ENCODE data around the gene NUB1.

Gene NUB1

GRCh38 chr7:151349507-151349853 lies 7.9 kb downstream of the NUB1 start:
- H3K9ac ChIP-seq (ENCODE audit: low read length): peak overlapping the region; percentile 53
- H2AFZ ChIP-seq (ENCODE audit: low read length): no peak overlapping the region
- H3K4me3 ChIP-seq (ENCODE audit: low read depth, low read length, poor library complexity, severe bottlenecking): peak overlapping the region; percentile 60
- H3K27ac ChIP-seq (ENCODE audit: low read depth, low read length, poor library complexity, severe bottlenecking): peak overlapping the region; percentile 89
- peaks cover 3% of the 10 kb centered on the region for H3F3A ChIP-seq (ENCODE audit: insufficient read depth, low read length)
- peaks cover 42% of the 10 kb centered on the region for H3K4me1 ChIP-seq (ENCODE audit: insufficient read depth, low read length, severe bottlenecking)
- no peaks in the 10 kb centered on the region for H3K9me2 ChIP-seq (ENCODE audit: low read depth, low read length)
- peaks cover 64% of the 10 kb centered on the region for H3K36me3 ChIP-seq (ENCODE audit: insufficient read depth, low read length)
- TF ChIP-seq CTCF (IDR thresholded peaks at IDR 0.05; ENCODE audit: low read length) (no peak), EZH2 (IDR thresholded peaks at IDR 0.05; ENCODE audit: borderline replicate concordance, low read length) (no peak)
- no peaks in the 10 kb centered on the region for H3K79me2 ChIP-seq (ENCODE audit: insufficient read depth, low read length)
- H3K9me3 ChIP-seq (ENCODE audit: low read length): no peaks in the 10 kb centered on the region
- no peaks in the 10 kb centered on the region for H3K27me3 ChIP-seq (ENCODE audit: insufficient read depth, low read length)
- no peaks in the 10 kb centered on the region for H4K20me1 ChIP-seq (ENCODE audit: insufficient read depth, low read length)
- H3K4me2 ChIP-seq (ENCODE audit: low read length): peak overlapping the region; percentile 86

GRCh38 chr7:151351027-151351426 lies 9.4 kb downstream of the NUB1 start:
- Histone ChIP-seq H3K9ac (ENCODE audit: low read length) (no peak overlapping the region), H3K9me2 (ENCODE audit: low read depth, low read length) (no peaks in the 10 kb centered on the region), H3K27me3 (ENCODE audit: insufficient read depth, low read length) (no peaks in the 10 kb centered on the region), H3K4me1 (ENCODE audit: insufficient read depth, low read length, severe bottlenecking) (peaks cover 37% of the 10 kb centered on the region), H3K79me2 (ENCODE audit: insufficient read depth, low read length) (no peaks in the 10 kb centered on the region), H3K27ac (ENCODE audit: low read depth, low read length, poor library complexity, severe bottlenecking) (peak overlapping the region; percentile 60), H2AFZ (ENCODE audit: low read length) (no peak overlapping the region), H3K9me3 (ENCODE audit: low read length) (no peaks in the 10 kb centered on the region), H3K4me2 (ENCODE audit: low read length) (peak overlapping the region; percentile 42; the same call in 1 of the 2 replicates), H3K36me3 (ENCODE audit: insufficient read depth, low read length) (peaks cover 69% of the 10 kb centered on the region), H4K20me1 (ENCODE audit: insufficient read depth, low read length) (no peaks in the 10 kb centered on the region), H3F3A (ENCODE audit: insufficient read depth, low read length) (no peaks in the 10 kb centered on the region), H3K4me3 (ENCODE audit: low read depth, low read length, poor library complexity, severe bottlenecking) (no peak overlapping the region)
- TF ChIP-seq CTCF (IDR thresholded peaks at IDR 0.05; ENCODE audit: low read length): peak; percentile 97
- TF ChIP-seq EZH2 (IDR thresholded peaks at IDR 0.05; ENCODE audit: borderline replicate concordance, low read length): no peak

- Histone ChIP-seq H3K4me3 (ENCODE audit: low read depth, low read length, poor library complexity, severe bottlenecking) (no peak overlapping the region), H3K9me2 (ENCODE audit: low read depth, low read length) (no peaks in the 10 kb centered on the region), H3K9ac (ENCODE audit: low read length) (peak overlapping the region; percentile 17), H3K9me3 (ENCODE audit: low read length) (no peaks in the 10 kb centered on the region), H3K4me1 (ENCODE audit: insufficient read depth, low read length, severe bottlenecking) (peaks cover 37% of the 10 kb centered on the region), H2AFZ (ENCODE audit: low read length) (0 out of 2 replicates have a peak overlapping the region, but pooled peaks have one; percentile 2), H3K4me2 (ENCODE audit: low read length) (peak overlapping the region; percentile 42), H3K79me2 (ENCODE audit: insufficient read depth, low read length) (no peaks in the 10 kb centered on the region), H3K27me3 (ENCODE audit: insufficient read depth, low read length) (no peaks in the 10 kb centered on the region), H3F3A (ENCODE audit: insufficient read depth, low read length) (no peaks in the 10 kb centered on the region), H3K36me3 (ENCODE audit: insufficient read depth, low read length) (peaks cover 68% of the 10 kb centered on the region), H3K27ac (ENCODE audit: low read depth, low read length, poor library complexity, severe bottlenecking) (peak overlapping the region; percentile 60), H4K20me1 (ENCODE audit: insufficient read depth, low read length) (no peaks in the 10 kb centered on the region)
- no peak for TF ChIP-seq EZH2 (IDR thresholded peaks at IDR 0.05; ENCODE audit: borderline replicate concordance, low read length)
- TF ChIP-seq CTCF (IDR thresholded peaks at IDR 0.05; ENCODE audit: low read length): no peak
Observed at GRCh38 chr7:151351967-151352366, 10.4 kb downstream of the NUB1 start.
